GM12878 (cell line): ENCODE measurements around the gene CIDEC. TPM values are rescaled to one million over a fixed set of nuclear protein-coding genes. Genes with fewer than 3 reads are reported as not detected.

Source experiments
- ATAC-seq: fragments of 200-7000 bp; cut with Tn5 transposase; 3 replicates; pipeline ENCODE4 v1.9.1; 2020; ENCODE audit warnings: mild to moderate bottlenecking, moderate library complexity
- BruUV-seq: library from RNA; stranded (reverse); fragments of 400-500 nt; replicated peaks from 2 replicates; lab custom pipeline; 2021; lab: Mats Ljungman, UMichigan
- CTCF ChIA-PET: fragments of 300-600 bp; sonication (Branson Sonifier 250); formaldehyde crosslinking; extraction: SDS; loops from one replicate; lab custom pipeline; 2021; ENCODE audit warnings: inconsistent platforms; lab: Yijun Ruan, JAX
- POLR2A ChIA-PET: fragments of 350-600 bp; formaldehyde crosslinking; extraction: SDS; loops from one replicate; lab custom pipeline; 2021; ENCODE audit warnings: inconsistent platforms; lab: Charles Lee
- RAD21 ChIA-PET: fragments of 300-600 bp; sonication (Branson Sonifier 250); formaldehyde crosslinking; loops from one replicate; lab custom pipeline; 2023; ENCODE audit warnings: antibody characterized with exemption; ENCODE audit not compliant: unreplicated experiment; lab: Charles Lee
- SMC1A ChIA-PET: fragments of 300-600 bp; sonication (Branson Sonifier 250); formaldehyde crosslinking; loops from one replicate; lab custom pipeline; 2023; ENCODE audit not compliant: unreplicated experiment, uncharacterized antibody; lab: Charles Lee
- DNase-seq: peaks from one replicate; pipeline ENCODE4 v3.0.0-alpha.2; 2011; ENCODE audit warnings: low read depth, low spot score
- FAIRE-seq: peaks from 3 replicates; lab custom pipeline; 2011; peaks lifted over from hg19 to GRCh38; lab: Jason Lieb, UNC
- H2AFZ ChIP-seq: 2 replicates; pipeline ENCODE4 v1.6.0; 2011; ENCODE audit warnings: low read depth, low read length, control low read depth; ENCODE audit not compliant: control insufficient read depth
- H3K27ac ChIP-seq: 2 replicates; pipeline ENCODE4 v1.5.1; 2011; ENCODE audit warnings: control low read depth; ENCODE audit not compliant: control insufficient read depth, insufficient read depth
- H3K27me3 ChIP-seq, 2 experiments: replicated peaks in 1 of 2; 2 replicates each; pipeline versions ENCODE4 v1.6.0 to v1.6.1; 2011; ENCODE audit warnings: low read length in 1 of 2; ENCODE audit not compliant: control insufficient read depth in 2 of 2, insufficient read depth in 2 of 2
- H3K36me3 ChIP-seq, 2 experiments: 2 replicates each; pipeline ENCODE4 v1.5.1; 2011; ENCODE audit warnings: low read length in 1 of 2; ENCODE audit not compliant: control insufficient read depth in 2 of 2, insufficient read depth in 2 of 2
- H3K4me1 ChIP-seq: 2 replicates; pipeline ENCODE4 v1.6.1; 2011; ENCODE audit warnings: mild to moderate bottlenecking, low read length, moderate library complexity, mixed read lengths; ENCODE audit not compliant: control insufficient read depth, insufficient read depth
- H3K4me2 ChIP-seq: 2 replicates; pipeline ENCODE4 v1.6.0; 2011; ENCODE audit warnings: control low read depth; ENCODE audit not compliant: control insufficient read depth, insufficient read depth
- H3K4me3 ChIP-seq: fragments of 200-600 bp; sonication (generic); 2 replicates; pipeline ENCODE4 v1.5.1; 2016
- H3K79me2 ChIP-seq: 2 replicates; pipeline ENCODE4 v1.6.0; 2011; ENCODE audit warnings: low read length; ENCODE audit not compliant: control insufficient read depth, insufficient read depth
- H3K9ac ChIP-seq: 2 replicates; pipeline ENCODE4 v1.8.0; 2011; ENCODE audit warnings: low read length, control low read depth, mixed read lengths; ENCODE audit not compliant: control insufficient read depth, insufficient read depth
- H3K9me3 ChIP-seq: replicated peaks from 3 replicates; pipeline ENCODE4 v1.5.1; 2011; ENCODE audit warnings: mild to moderate bottlenecking, low read length; ENCODE audit not compliant: control insufficient read depth, insufficient read depth
- H4K20me1 ChIP-seq: 2 replicates; pipeline ENCODE4 v1.6.0; 2011; ENCODE audit not compliant: control insufficient read depth, insufficient read depth
- BACH1 ChIP-seq: fragments of 450-650 bp; IDR thresholded peaks from 2 replicates; pipeline ENCODE4 v1.6.1; 2017; ENCODE audit warnings: mild to moderate bottlenecking, borderline replicate concordance
- EED ChIP-seq: sonication (generic); IDR thresholded peaks from 2 replicates; pipeline ENCODE4 v1.6.1; 2016; ENCODE audit warnings: antibody characterized with exemption, low read depth
- NBN ChIP-seq: fragments of 450-650 bp; IDR thresholded peaks from 2 replicates; pipeline ENCODE4 v1.6.1; 2016
- NFYB ChIP-seq: IDR thresholded peaks from 2 replicates; pipeline ENCODE4 v1.6.1; 2011; ENCODE audit warnings: low read depth, mild to moderate bottlenecking, low read length, improper control_type of control experiment, moderate library complexity; ENCODE audit not compliant: insufficient read depth
- RAD21 ChIP-seq: IDR thresholded peaks from 2 replicates; pipeline ENCODE4 v1.6.1; 2011; ENCODE audit warnings: mild to moderate bottlenecking, low read depth, low read length, moderate library complexity; ENCODE audit not compliant: insufficient read depth
- TAF1 ChIP-seq: IDR thresholded peaks from 2 replicates; pipeline ENCODE4 v1.6.1; 2011; ENCODE audit warnings: mild to moderate bottlenecking, low read depth, low read length, borderline replicate concordance
- TBL1XR1 ChIP-seq: IDR thresholded peaks from 2 replicates; pipeline ENCODE4 v1.6.1; 2012; ENCODE audit warnings: low read depth, low read length, improper control_type of control experiment
- TCF12 ChIP-seq: IDR thresholded peaks from 2 replicates; pipeline ENCODE4 v1.6.1; 2011; ENCODE audit warnings: low read depth, mild to moderate bottlenecking, low read length
- ZNF384 ChIP-seq: IDR thresholded peaks from 2 replicates; pipeline ENCODE4 v1.6.1; 2012; ENCODE audit warnings: low read depth, mild to moderate bottlenecking, low read length, improper control_type of control experiment, borderline replicate concordance
- WGBS: methylation state at CpG from one replicate; pipeline ENCODE4 v1.1.6; 2016; ENCODE audit warnings: low lambda C conversion rate; ENCODE audit not compliant: insufficient replicate concordance, insufficient coverage; ENCODE audit errors: missing lambda C conversion rate; 5-methylcytosine and 5-hydroxymethylcytosine counted together
- in situ Hi-C: fragments of 300-500 bp; cut with MboI; formaldehyde crosslinking; loops from 9 replicates; pipeline ENCODE4 v1.14.3; 2018; ENCODE audit warnings: mixed read lengths
- intact Hi-C: fragments of 100-400 bp; cut with micrococcal nuclease; formaldehyde crosslinking; loops from one replicate; pipeline ENCODE4 v1.14.2; 2022; ENCODE audit not compliant: unreplicated experiment
- polyA plus RNA-seq, 11 experiments: library from polyadenylated mRNA; depleted of rRNA in 4 of 11; unstranded in 6 of 11; stranded (reverse) in 5 of 11; fragments of >200 nt; fragmentation: Nextera tagmentation in 4 of 11; fragmentation: Illumina TruSeq in 1 of 11; extraction: Ambion mirVana in 4 of 11; extraction: Trizol in 1 of 11; gene quantifications; 1 replicate in 1 of 11; 2 replicates in 10 of 11; pipeline versions ENCODE4 v1.2.1 to v1.2.3, GENCODE V29; 2011 to 2016; ENCODE audit warnings: inconsistent platforms in 2 of 11, missing spikeins in 2 of 11, low read depth in 1 of 11
- total RNA-seq, 4 experiments: library from RNA; depleted of rRNA in 3 of 4; stranded (reverse); fragments of >200 nt in 3 of 4; fragmentation: Illumina TruSeq in 1 of 4; extraction: Trizol in 1 of 4; gene quantifications; 2 replicates each; pipeline versions ENCODE4 v1.2.1 to v1.2.3, GENCODE V29; 2013 to 2021

The CIDEC gene
- total and polyA plus RNA-seq, 10 of the 15 experiments (the other 5 are each of a cell fraction or from before 2014, with no cell fraction given): 0.10 to 0.49 TPM; not detected in 8

- ChIA-PET CTCF (no interaction called here), RAD21 (interaction anchor here (0.6 kb wide), 1 partner anchor 346 kb away, joined by 3 read pairs; the partner anchor contains the start of gene IRAK2), POLR2A (interaction anchor here (1.1 kb wide), 1 partner anchor 26 kb away, joined by 3 read pairs; the partner anchor contains the start of gene ARPC4)
- no peak for DNase-seq
- in situ Hi-C loops (no loop called here), intact Hi-C loops (no loop called here)
- no peak overlapping the region for H3K9ac ChIP-seq
- no peaks in the 10 kb centered on the region for H3K79me2 ChIP-seq
- no peaks in the 10 kb centered on the region for H3K27me3 ChIP-seq
- H3K27ac ChIP-seq: no peak overlapping the region
- no peaks in the 10 kb centered on the region for H3K36me3 ChIP-seq
- no peak overlapping the region for H3K4me3 ChIP-seq
- H3K9me3 ChIP-seq: no peaks in the 10 kb centered on the region
- no peak overlapping the region for H3K4me2 ChIP-seq
- TF ChIP-seq EED (no peak), TBL1XR1 (no peak), BACH1 (no peak), TAF1 (no peak), NBN (no peak), NFYB (no peak), ZNF384 (no peak), TCF12 (no peak), RAD21 (no peak)
- TF ChIP-seq, all 136 proteins: peak for 0
- Histone ChIP-seq H3K4me1 (no peaks in the 10 kb centered on the region), H2AFZ (no peak overlapping the region), H4K20me1 (no peaks in the 10 kb centered on the region)
- SMC1A ChIA-PET: interaction anchor here (1.4 kb wide), 1 partner anchor 13 kb away, joined by 3 read pairs; no protein-coding TSS in a partner anchor
- WGBS: 90% methylated on average over 6 of the region's 7 CpGs
- BruUV-seq: no TSS peak
- no peak for FAIRE-seq
- no peak for ATAC-seq
These were observed 61.3 kb downstream of the CIDEC start for GRCh38 chr3:9818666-9819335.
